Body of pancreas (tissue), 4 donors: Measurements from ENCODE around the gene HEY2.

Experiments
- CTCF ChIP-seq, 7 experiments: fragments of 450-650 bp in 4 of 7; fragments of 200-600 bp in 3 of 7; sonication (generic) in 3 of 7; IDR thresholded peaks; one replicate each; pipeline ENCODE4 v1.5.1; 2016 to 2019; ENCODE audit warnings: antibody characterized with exemption in 7 of 7
- POLR2A ChIP-seq, 3 donors: fragments of 450-650 bp; IDR thresholded peaks; one replicate each; pipeline ENCODE4 v1.6.1; 2016; ENCODE audit warnings: antibody characterized with exemption in 3 of 3, mild to moderate bottlenecking in 2 of 3

DNA sequence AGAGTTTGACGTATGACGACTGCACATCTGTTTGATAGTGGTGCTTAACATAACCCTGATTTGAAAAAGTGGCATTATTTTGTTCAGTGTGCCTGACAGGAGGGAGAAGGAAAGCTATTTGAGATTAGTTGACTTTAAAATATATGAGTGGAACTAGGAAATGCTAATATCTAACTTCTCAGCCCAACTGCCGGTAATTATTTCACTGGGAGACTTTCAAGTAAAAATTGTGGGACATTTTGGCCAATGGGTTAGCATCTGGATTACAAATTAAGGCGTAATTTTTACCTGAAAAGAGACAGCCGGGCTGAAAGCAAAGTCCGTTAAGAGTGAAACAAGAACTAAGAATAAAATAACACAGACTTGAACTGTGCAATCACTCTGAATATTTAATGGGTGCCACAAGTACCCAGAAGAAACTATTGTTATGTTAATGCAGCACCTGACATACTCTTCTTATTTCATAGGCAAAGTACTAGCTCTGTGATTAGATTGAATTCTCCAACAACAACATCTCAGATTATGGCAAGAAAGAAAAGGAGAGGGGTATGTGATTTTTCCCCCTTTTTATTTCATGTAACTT is 2.0 kb downstream of the HEY2 start:
- TF ChIP-seq CTCF (IDR thresholded peaks at IDR 0.05) (no peak), POLR2A (IDR thresholded peaks at IDR 0.05) (no peak)
